ENCODE data around the gene TPST1. TPM values are rescaled to one million over a fixed set of nuclear protein-coding genes. Genes with fewer than 3 reads are reported as not detected.
"Not testable (repeated sequence)": the region's sequence is repeated elsewhere in the genome, so short reads cannot be mapped to it uniquely, and the experiment has no call there.

Gene TPST1
- total and polyA plus RNA-seq, 12 donors: 2.0 to 7.3 (median 4.7) TPM

- no peak overlapping the region for H3K27ac ChIP-seq
- ATAC-seq (no peak), DNase-seq (no peak)
- no peak for TF ChIP-seq CTCF (IDR thresholded peaks at IDR 0.05)
- H3K9me3 ChIP-seq: no peaks in the 10 kb centered on the region
- no peaks in the 10 kb centered on the region for H3K27me3 ChIP-seq
- no peak overlapping the region for H3K4me3 ChIP-seq
- intact Hi-C loops (cut with DNase I): loop anchor here in 1 of 10 donors (2.0 kb wide), 1 partner anchor 40 kb away; no protein-coding TSS in a partner anchor
- 82 to 89% methylated on average over 7 of the region's 7 CpGs for WGBS, 2 donors
- no peaks in the 10 kb centered on the region for H3K4me1 ChIP-seq
- no peaks in the 10 kb centered on the region for H3K36me3 ChIP-seq
Measured at GRCh38 chr7:66371096-66371824, 166.1 kb downstream of the TPST1 start.

GRCh38 chr7:66374141-66374840, 169.2 kb downstream of the TPST1 start:
- intact Hi-C loops (cut with DNase I); ATAC-seq; H3K4me1 ChIP-seq; H3K9me3 ChIP-seq; H3K4me3 ChIP-seq; DNase-seq; H3K27ac ChIP-seq; H3K27me3 ChIP-seq: not testable (repeated sequence)
- H3K36me3 ChIP-seq: peaks cover 0 to 15% (median 0%) of the 10 kb centered on the region in 9 donors
- 74 to 81% methylated on average over 5 of the region's 5 CpGs for WGBS, 2 donors

- H3K36me3 ChIP-seq: peaks cover 0 to 32% (median 6%) of the 10 kb centered on the region in 9 donors
- 93 to 96% methylated on average over 45 of the region's 45 CpGs for WGBS, 2 donors
Measured at GRCh38 chr7:66376264-66376945, 171.3 kb downstream of the TPST1 start.

GRCh38 chr7:66377045-66377444, 171.9 kb downstream of the TPST1 start:
- intact Hi-C loops (cut with DNase I): no loop called here
- H3K9me3 ChIP-seq: peaks cover 0 to 18% (median 10%) of the 10 kb centered on the region in 11 donors
- no peaks in the 10 kb centered on the region for H3K27me3 ChIP-seq
- DNase-seq: no peak
- H3K36me3 ChIP-seq: peaks cover 0 to 38% (median 6%) of the 10 kb centered on the region in 9 donors
- no peak overlapping the region for H3K27ac ChIP-seq
- H3K4me1 ChIP-seq: no peaks in the 10 kb centered on the region
- no peak for TF ChIP-seq CTCF (IDR thresholded peaks at IDR 0.05)
- ATAC-seq: peak in 1 of 8 donors; percentile 13
- no peak overlapping the region for H3K4me3 ChIP-seq
- 98% methylated on average over 32 of the region's 32 CpGs for WGBS, 2 donors

More at GRCh38 chr7:66376264-66376945, 171.3 kb downstream of the TPST1 start:
- intact Hi-C loops (cut with DNase I): no loop called here
- Histone ChIP-seq H3K27me3 (no peaks in the 10 kb centered on the region), H3K9me3 (peaks cover 0 to 18% (median 10%) of the 10 kb centered on the region in 11 donors), H3K27ac (no peak overlapping the region), H3K4me3 (no peak overlapping the region), H3K4me1 (no peaks in the 10 kb centered on the region)
- DNase-seq: no peak
- ATAC-seq: peak in 1 of 8 donors; percentile 34
- TF ChIP-seq CTCF (IDR thresholded peaks at IDR 0.05): no peak
